HEK293 (cell line): ENCODE measurements around the gene FILIP1.

Source experiments
- BCL11A ChIP-seq: fragments of 450-650 bp; formaldehyde crosslinking; IDR thresholded peaks from 2 replicates; pipeline ENCODE4 v1.5.1; 2016; ENCODE audit warnings: low read depth, missing biosample characterization, missing genetic modification characterization
- FEZF1 ChIP-seq: fragments of 450-650 bp; formaldehyde crosslinking; IDR thresholded peaks from 2 replicates; pipeline ENCODE4 v1.5.1; 2016; ENCODE audit warnings: missing biosample characterization, missing genetic modification characterization
- GLIS2 ChIP-seq: fragments of 450-650 bp; formaldehyde crosslinking; IDR thresholded peaks from 2 replicates; pipeline ENCODE4 v1.5.1; 2016; ENCODE audit warnings: missing biosample characterization, missing genetic modification characterization
- KLF10 ChIP-seq: fragments of 450-650 bp; IDR thresholded peaks from 2 replicates; pipeline ENCODE4 v1.5.1; 2018; ENCODE audit warnings: missing biosample characterization, mild to moderate bottlenecking, missing genetic modification characterization
- MZF1 ChIP-seq: fragments of 450-650 bp; formaldehyde crosslinking; IDR thresholded peaks from 2 replicates; pipeline ENCODE4 v1.5.1; 2017; ENCODE audit warnings: missing biosample characterization, missing genetic modification characterization, borderline replicate concordance
- PRDM1 ChIP-seq: fragments of 450-650 bp; formaldehyde crosslinking; IDR thresholded peaks from 2 replicates; pipeline ENCODE4; 2016; ENCODE audit warnings: missing biosample characterization, missing genetic modification characterization
- SCRT2 ChIP-seq: fragments of 450-650 bp; formaldehyde crosslinking; IDR thresholded peaks from 2 replicates; pipeline ENCODE4 v1.5.1; 2016; ENCODE audit warnings: missing biosample characterization, missing genetic modification characterization
- SP3 ChIP-seq: fragments of 450-650 bp; formaldehyde crosslinking; IDR thresholded peaks from 2 replicates; pipeline ENCODE4 v1.5.1; 2016; ENCODE audit warnings: missing biosample characterization, missing genetic modification characterization
- ZBTB17 ChIP-seq: fragments of 450-650 bp; formaldehyde crosslinking; IDR thresholded peaks from 2 replicates; pipeline ENCODE4 v1.5.1; 2016; ENCODE audit warnings: missing biosample characterization, missing genetic modification characterization
- ZFP37 ChIP-seq: fragments of 450-650 bp; formaldehyde crosslinking; IDR thresholded peaks from 2 replicates; pipeline ENCODE4 v1.5.1; 2016; ENCODE audit warnings: missing biosample characterization, missing genetic modification characterization
- ZNF121 ChIP-seq: fragments of 450-650 bp; formaldehyde crosslinking; IDR thresholded peaks from 2 replicates; pipeline ENCODE4 v1.5.1; 2016; ENCODE audit warnings: missing biosample characterization, missing genetic modification characterization
- ZNF155 ChIP-seq: fragments of 450-650 bp; formaldehyde crosslinking; IDR thresholded peaks from 2 replicates; pipeline ENCODE4 v1.5.1; 2016; ENCODE audit warnings: missing biosample characterization, missing genetic modification characterization
- ZNF157 ChIP-seq: fragments of 450-650 bp; formaldehyde crosslinking; IDR thresholded peaks from 2 replicates; pipeline ENCODE4 v1.5.1; 2016; ENCODE audit warnings: missing biosample characterization, missing genetic modification characterization
- ZNF174 ChIP-seq: fragments of 450-650 bp; formaldehyde crosslinking; IDR thresholded peaks from 2 replicates; pipeline ENCODE4 v1.5.0; 2017; ENCODE audit warnings: missing biosample characterization, mild to moderate bottlenecking, missing genetic modification characterization
- ZNF2 ChIP-seq: fragments of 450-650 bp; formaldehyde crosslinking; IDR thresholded peaks from 2 replicates; pipeline ENCODE4 v1.5.1; 2016; ENCODE audit warnings: missing biosample characterization, missing genetic modification characterization
- ZNF202 ChIP-seq: fragments of 450-650 bp; formaldehyde crosslinking; IDR thresholded peaks from 2 replicates; pipeline ENCODE4 v1.5.1; 2016; ENCODE audit warnings: missing biosample characterization, missing genetic modification characterization, borderline replicate concordance
- ZNF211 ChIP-seq: fragments of 450-650 bp; formaldehyde crosslinking; IDR thresholded peaks from 2 replicates; pipeline ENCODE4 v1.5.1; 2016; ENCODE audit warnings: low read depth, missing biosample characterization, missing genetic modification characterization
- ZNF214 ChIP-seq: fragments of 450-650 bp; formaldehyde crosslinking; IDR thresholded peaks from 2 replicates; pipeline ENCODE4 v1.5.1; 2017; ENCODE audit warnings: missing biosample characterization, mild to moderate bottlenecking, missing genetic modification characterization, borderline replicate concordance
- ZNF23 ChIP-seq: fragments of 450-650 bp; formaldehyde crosslinking; IDR thresholded peaks from 2 replicates; pipeline ENCODE4 v1.5.1; 2016; ENCODE audit warnings: missing biosample characterization, missing genetic modification characterization, borderline replicate concordance
- ZNF324 ChIP-seq: fragments of 450-650 bp; formaldehyde crosslinking; IDR thresholded peaks from 2 replicates; pipeline ENCODE4 v1.5.1; 2016; ENCODE audit warnings: missing biosample characterization, missing genetic modification characterization
- ZNF37A ChIP-seq: fragments of 450-650 bp; IDR thresholded peaks from 2 replicates; pipeline ENCODE4 v1.5.1; 2018; ENCODE audit warnings: missing biosample characterization, missing genetic modification characterization
- ZNF473 ChIP-seq: fragments of 450-650 bp; formaldehyde crosslinking; IDR thresholded peaks from 2 replicates; pipeline ENCODE4 v1.5.1; 2017; ENCODE audit warnings: missing biosample characterization, missing genetic modification characterization
- ZNF521 ChIP-seq: fragments of 450-650 bp; formaldehyde crosslinking; IDR thresholded peaks from 2 replicates; pipeline ENCODE4 v1.5.1; 2017; ENCODE audit warnings: missing biosample characterization, mild to moderate bottlenecking, missing genetic modification characterization
- ZNF561 ChIP-seq: fragments of 450-650 bp; IDR thresholded peaks from 2 replicates; pipeline ENCODE4 v1.5.1; 2018; ENCODE audit warnings: missing biosample characterization, missing genetic modification characterization, borderline replicate concordance
- ZNF626 ChIP-seq: fragments of 450-650 bp; sonication (Bioruptor Pico); formaldehyde crosslinking; IDR thresholded peaks from 2 replicates; pipeline ENCODE4 v1.5.1; 2018; ENCODE audit warnings: missing biosample characterization, missing genetic modification characterization, inconsistent platforms
- ZNF776 ChIP-seq: fragments of 450-650 bp; formaldehyde crosslinking; IDR thresholded peaks from 2 replicates; pipeline ENCODE4 v1.5.0; 2017; ENCODE audit warnings: missing biosample characterization, missing genetic modification characterization, borderline replicate concordance
- ZNF837 ChIP-seq: fragments of 450-650 bp; formaldehyde crosslinking; IDR thresholded peaks from 2 replicates; pipeline ENCODE4 v1.5.1; 2016; ENCODE audit warnings: missing biosample characterization, missing genetic modification characterization
- TF ChIP-seq, protein P1 (sequence below): fragments of 450-650 bp; formaldehyde crosslinking; IDR thresholded peaks from 2 replicates; pipeline ENCODE4 v1.5.1; 2016; ENCODE audit warnings: missing biosample characterization, missing genetic modification characterization, low read depth
- TF ChIP-seq, protein P2 (sequence below): fragments of 450-650 bp; formaldehyde crosslinking; IDR thresholded peaks from 2 replicates; pipeline ENCODE4 v1.5.1; 2016; ENCODE audit warnings: missing biosample characterization, missing genetic modification characterization, low read depth
- TF ChIP-seq, protein P3 (sequence below): fragments of 450-650 bp; formaldehyde crosslinking; IDR thresholded peaks from 2 replicates; pipeline ENCODE4 v1.5.1; 2016; ENCODE audit warnings: missing biosample characterization, missing genetic modification characterization, borderline replicate concordance
- TF ChIP-seq, protein P4 (sequence below): fragments of 450-650 bp; formaldehyde crosslinking; IDR thresholded peaks from 2 replicates; pipeline ENCODE4 v1.5.1; 2016; ENCODE audit warnings: missing biosample characterization, missing genetic modification characterization

FILIP1 gene

DNA sequence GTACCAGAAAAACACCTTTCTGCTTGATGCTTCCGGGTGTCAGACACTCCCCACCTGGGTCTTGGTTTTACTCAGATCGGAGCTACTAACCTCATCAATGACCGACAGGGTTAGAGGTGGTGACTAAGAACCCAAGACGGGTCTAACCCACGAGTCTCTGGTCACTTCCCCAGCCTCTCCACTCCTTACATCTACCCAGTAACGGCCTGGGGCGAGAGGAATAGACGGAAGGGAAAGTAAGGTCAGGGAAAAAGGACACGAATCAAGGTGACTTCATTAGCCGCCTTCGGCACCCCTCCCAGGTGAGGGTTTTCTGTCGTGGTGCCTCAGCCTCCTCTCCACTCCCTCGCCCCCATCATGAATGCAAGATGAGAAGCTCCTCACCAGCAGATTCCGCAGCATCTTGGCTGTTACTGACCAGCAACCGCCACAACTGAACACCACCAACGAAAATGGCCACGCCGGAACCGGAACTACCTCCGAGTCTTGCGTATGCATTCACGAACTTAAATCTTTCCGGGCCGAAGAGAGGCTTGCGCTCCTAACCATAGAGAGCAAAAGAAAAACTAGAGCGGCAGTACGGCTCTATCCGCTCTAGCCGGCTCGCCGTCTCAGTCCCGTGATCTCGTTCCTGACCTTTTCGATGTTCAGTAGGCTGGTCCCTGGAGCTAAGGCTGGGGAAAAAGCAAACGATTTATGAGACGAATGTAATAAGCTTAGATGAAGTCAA is 250.1 kb downstream of the FILIP1 start, which contains the start of gene COX7A2 (continued):
- TF ChIP-seq ZNF324 (tag by site-specific recombination) (peak; percentile 36; the same call in 1 of the 2 replicates), ZNF174 (no peak), ZNF157 (tag by site-specific recombination) (no peak), ZNF211 (tag by site-specific recombination) (no peak), GLIS2 (no peak), ZNF626 (no peak), PRDM1 (tag by site-specific recombination) (peak; percentile 80), MZF1 (0 out of 2 replicates have a peak, but pooled peaks have one; percentile 7), ZNF202 (tag by site-specific recombination) (no peak), ZNF473 (tag by site-specific recombination) (no peak), ZNF121 (tag by site-specific recombination) (no peak), FEZF1 (peak; percentile 49), ZNF521 (tag by site-specific recombination) (no peak), ZNF837 (no peak), BCL11A (tag by site-specific recombination) (no peak), ZNF214 (tag by site-specific recombination) (no peak), ZNF2 (tag by site-specific recombination) (peak; percentile 88), ZNF155 (tag by site-specific recombination) (no peak), ZNF561 (tag by site-specific recombination) (peak; percentile 86), ZNF776 (tag by site-specific recombination) (no peak), ZNF37A (tag by site-specific recombination) (no peak), ZFP37 (tag by site-specific recombination) (peak; percentile 67), KLF10 (tag by site-specific recombination) (no peak), ZBTB17 (tag by site-specific recombination) (peak; percentile 95), SCRT2 (no peak), SP3 (tag by site-specific recombination) (peak; percentile 54), ZNF23 (tag by site-specific recombination) (no peak)
- TF ChIP-seq, protein P1, sequence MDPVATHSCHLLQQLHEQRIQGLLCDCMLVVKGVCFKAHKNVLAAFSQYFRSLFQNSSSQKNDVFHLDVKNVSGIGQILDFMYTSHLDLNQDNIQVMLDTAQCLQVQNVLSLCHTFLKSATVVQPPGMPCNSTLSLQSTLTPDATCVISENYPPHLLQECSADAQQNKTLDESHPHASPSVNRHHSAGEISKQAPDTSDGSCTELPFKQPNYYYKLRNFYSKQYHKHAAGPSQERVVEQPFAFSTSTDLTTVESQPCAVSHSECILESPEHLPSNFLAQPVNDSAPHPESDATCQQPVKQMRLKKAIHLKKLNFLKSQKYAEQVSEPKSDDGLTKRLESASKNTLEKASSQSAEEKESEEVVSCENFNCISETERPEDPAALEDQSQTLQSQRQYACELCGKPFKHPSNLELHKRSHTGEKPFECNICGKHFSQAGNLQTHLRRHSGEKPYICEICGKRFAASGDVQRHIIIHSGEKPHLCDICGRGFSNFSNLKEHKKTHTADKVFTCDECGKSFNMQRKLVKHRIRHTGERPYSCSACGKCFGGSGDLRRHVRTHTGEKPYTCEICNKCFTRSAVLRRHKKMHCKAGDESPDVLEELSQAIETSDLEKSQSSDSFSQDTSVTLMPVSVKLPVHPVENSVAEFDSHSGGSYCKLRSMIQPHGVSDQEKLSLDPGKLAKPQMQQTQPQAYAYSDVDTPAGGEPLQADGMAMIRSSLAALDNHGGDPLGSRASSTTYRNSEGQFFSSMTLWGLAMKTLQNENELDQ: no peak
- TF ChIP-seq, protein P2, sequence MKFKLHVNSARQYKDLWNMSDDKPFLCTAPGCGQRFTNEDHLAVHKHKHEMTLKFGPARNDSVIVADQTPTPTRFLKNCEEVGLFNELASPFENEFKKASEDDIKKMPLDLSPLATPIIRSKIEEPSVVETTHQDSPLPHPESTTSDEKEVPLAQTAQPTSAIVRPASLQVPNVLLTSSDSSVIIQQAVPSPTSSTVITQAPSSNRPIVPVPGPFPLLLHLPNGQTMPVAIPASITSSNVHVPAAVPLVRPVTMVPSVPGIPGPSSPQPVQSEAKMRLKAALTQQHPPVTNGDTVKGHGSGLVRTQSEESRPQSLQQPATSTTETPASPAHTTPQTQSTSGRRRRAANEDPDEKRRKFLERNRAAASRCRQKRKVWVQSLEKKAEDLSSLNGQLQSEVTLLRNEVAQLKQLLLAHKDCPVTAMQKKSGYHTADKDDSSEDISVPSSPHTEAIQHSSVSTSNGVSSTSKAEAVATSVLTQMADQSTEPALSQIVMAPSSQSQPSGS (tag by site-specific recombination): no peak
- TF ChIP-seq, protein P3, sequence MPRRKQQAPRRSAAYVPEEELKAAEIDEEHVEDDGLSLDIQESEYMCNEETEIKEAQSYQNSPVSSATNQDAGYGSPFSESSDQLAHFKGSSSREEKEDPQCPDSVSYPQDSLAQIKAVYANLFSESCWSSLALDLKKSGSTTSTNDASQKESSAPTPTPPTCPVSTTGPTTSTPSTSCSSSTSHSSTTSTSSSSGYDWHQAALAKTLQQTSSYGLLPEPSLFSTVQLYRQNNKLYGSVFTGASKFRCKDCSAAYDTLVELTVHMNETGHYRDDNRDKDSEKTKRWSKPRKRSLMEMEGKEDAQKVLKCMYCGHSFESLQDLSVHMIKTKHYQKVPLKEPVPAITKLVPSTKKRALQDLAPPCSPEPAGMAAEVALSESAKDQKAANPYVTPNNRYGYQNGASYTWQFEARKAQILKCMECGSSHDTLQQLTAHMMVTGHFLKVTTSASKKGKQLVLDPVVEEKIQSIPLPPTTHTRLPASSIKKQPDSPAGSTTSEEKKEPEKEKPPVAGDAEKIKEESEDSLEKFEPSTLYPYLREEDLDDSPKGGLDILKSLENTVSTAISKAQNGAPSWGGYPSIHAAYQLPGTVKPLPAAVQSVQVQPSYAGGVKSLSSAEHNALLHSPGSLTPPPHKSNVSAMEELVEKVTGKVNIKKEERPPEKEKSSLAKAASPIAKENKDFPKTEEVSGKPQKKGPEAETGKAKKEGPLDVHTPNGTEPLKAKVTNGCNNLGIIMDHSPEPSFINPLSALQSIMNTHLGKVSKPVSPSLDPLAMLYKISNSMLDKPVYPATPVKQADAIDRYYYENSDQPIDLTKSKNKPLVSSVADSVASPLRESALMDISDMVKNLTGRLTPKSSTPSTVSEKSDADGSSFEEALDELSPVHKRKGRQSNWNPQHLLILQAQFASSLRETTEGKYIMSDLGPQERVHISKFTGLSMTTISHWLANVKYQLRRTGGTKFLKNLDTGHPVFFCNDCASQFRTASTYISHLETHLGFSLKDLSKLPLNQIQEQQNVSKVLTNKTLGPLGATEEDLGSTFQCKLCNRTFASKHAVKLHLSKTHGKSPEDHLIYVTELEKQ (tag by site-specific recombination): no peak
- TF ChIP-seq, protein P4, sequence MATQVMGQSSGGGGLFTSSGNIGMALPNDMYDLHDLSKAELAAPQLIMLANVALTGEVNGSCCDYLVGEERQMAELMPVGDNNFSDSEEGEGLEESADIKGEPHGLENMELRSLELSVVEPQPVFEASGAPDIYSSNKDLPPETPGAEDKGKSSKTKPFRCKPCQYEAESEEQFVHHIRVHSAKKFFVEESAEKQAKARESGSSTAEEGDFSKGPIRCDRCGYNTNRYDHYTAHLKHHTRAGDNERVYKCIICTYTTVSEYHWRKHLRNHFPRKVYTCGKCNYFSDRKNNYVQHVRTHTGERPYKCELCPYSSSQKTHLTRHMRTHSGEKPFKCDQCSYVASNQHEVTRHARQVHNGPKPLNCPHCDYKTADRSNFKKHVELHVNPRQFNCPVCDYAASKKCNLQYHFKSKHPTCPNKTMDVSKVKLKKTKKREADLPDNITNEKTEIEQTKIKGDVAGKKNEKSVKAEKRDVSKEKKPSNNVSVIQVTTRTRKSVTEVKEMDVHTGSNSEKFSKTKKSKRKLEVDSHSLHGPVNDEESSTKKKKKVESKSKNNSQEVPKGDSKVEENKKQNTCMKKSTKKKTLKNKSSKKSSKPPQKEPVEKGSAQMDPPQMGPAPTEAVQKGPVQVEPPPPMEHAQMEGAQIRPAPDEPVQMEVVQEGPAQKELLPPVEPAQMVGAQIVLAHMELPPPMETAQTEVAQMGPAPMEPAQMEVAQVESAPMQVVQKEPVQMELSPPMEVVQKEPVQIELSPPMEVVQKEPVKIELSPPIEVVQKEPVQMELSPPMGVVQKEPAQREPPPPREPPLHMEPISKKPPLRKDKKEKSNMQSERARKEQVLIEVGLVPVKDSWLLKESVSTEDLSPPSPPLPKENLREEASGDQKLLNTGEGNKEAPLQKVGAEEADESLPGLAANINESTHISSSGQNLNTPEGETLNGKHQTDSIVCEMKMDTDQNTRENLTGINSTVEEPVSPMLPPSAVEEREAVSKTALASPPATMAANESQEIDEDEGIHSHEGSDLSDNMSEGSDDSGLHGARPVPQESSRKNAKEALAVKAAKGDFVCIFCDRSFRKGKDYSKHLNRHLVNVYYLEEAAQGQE (tag by site-specific recombination): peak; percentile 70
